Measurements from ENCODE around the gene ZSCAN31. TPM values are rescaled to one million over a fixed set of nuclear protein-coding genes. Genes with fewer than 3 reads are reported as not detected.

The ZSCAN31 gene
- total and polyA plus RNA-seq, 2 donors (not counting 3 experiments of a cell fraction or from before 2014, with no cell fraction given), result 12.9 to 23.0 TPM

DNA sequence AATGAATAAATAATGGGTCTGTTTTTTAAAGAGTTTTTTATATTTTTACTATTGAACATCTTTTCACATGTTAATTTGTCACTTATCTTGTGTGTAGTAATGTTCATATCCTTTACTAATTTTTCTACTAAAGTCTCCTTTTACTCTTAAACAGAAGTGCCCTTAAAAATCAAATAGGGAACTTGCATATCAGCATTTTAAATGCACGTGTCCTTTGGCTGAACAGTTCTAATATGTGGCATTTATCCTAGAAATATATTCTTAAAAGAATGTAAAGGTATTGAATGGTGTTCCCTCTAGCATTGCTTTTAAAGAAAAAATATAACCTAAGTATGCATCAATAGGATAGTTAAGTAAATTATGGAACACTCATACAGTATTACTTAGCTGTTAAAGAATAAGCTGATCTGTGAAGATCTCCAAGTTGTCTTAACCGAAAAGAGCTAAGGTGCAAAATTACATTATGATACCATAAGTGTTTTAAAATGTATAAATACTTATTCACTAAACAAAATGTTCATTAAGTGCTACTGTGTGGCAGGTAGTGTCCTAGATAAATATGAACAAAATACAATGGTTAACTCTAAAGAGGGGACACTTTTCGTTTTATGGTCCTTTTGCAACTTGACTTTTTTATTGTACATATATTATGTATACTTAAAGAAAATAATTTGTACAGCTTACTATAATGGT is 55.2 kb downstream of the ZSCAN31 start:
- intact Hi-C loops (cut with micrococcal nuclease), result loop anchor here (1.0 to 10.0 kb wide), 10 partner anchors 14 to 404 kb away; partner anchors contain the start of genes ZKSCAN3, ZKSCAN4, ZKSCAN8 and ZNF165
- dilution Hi-C loops (cut with MboI; ENCODE audit: extremely low pct_ligation_motif_present, low sequenced_read_pairs), result no loop called here

More for the DNA sequence above, 55.2 kb downstream of the ZSCAN31 start:
- H3K4me1 ChIP-seq (ENCODE audit: control insufficient read depth, extremely low read depth, insufficient read depth, low read length), result peaks cover 7% of the 10 kb centered on the region
- ChIA-PET POLR2A (interaction anchor here (0.5 to 2.1 kb wide), 4 partner anchors 13 to 89 kb away, joined by 3 to 7 read pairs (median 6); partner anchors contain the start of genes ZSCAN26 and ZSCAN31), CTCF (interaction anchor here (0.9 to 1.8 kb wide), 8 partner anchors 11 to 162 kb away, joined by 3 to 19 read pairs (median 4); partner anchors contain the start of genes ZKSCAN8, ZSCAN23 and ZSCAN26)
- H3K9ac ChIP-seq (replicated peaks; ENCODE audit: extremely low read depth, insufficient read depth, low read length), result peak overlapping the region; percentile 82
- H3K27me3 ChIP-seq (ENCODE audit: control insufficient read depth in 2 of 2, insufficient read depth in 2 of 2, low read length in 2 of 2), result no peaks in the 10 kb centered on the region
- FAIRE-seq (no peak), DNase-seq (ENCODE audit: low read depth, low spot score) (no peak)
- peak overlapping the region; percentile 46 for H3K27ac ChIP-seq (ENCODE audit: insufficient read depth, low read depth, low read length)
- peak overlapping the region; percentile 68 to 96 (median 93) for H3K4me3 ChIP-seq (replicated peaks in 1 of 3; ENCODE audit: insufficient read depth in 1 of 3, low read depth in 1 of 3, low read length in 3 of 3)
- H2AFZ ChIP-seq (ENCODE audit: low read depth, low read length), result peak overlapping the region; percentile 91
- no peaks in the 10 kb centered on the region for H4K20me1 ChIP-seq (replicated peaks; ENCODE audit: control insufficient read depth, extremely low read depth, insufficient read depth, low read length)
- peaks cover 5 to 12% of the 10 kb centered on the region in 2 experiments for H3K36me3 ChIP-seq (ENCODE audit: control insufficient read depth in 2 of 2, extremely low read depth in 1 of 2, insufficient read depth in 2 of 2, low read length in 2 of 2)
- BruUV-seq (replicated peaks), result no TSS peak
- H3K4me2 ChIP-seq (ENCODE audit: insufficient read depth, low read length), result peak overlapping the region; percentile 96
- no peaks in the 10 kb centered on the region for H3K9me1 ChIP-seq (replicated peaks; ENCODE audit: control insufficient read depth, extremely low read depth, insufficient read depth, low read length)
- no peaks in the 10 kb centered on the region for H3K9me3 ChIP-seq (replicated peaks; ENCODE audit: control insufficient read depth, insufficient read depth, low read length)
- TF ChIP-seq MYC (IDR thresholded peaks at IDR 0.05; ENCODE audit: low read depth, low read length) (no peak), JUN (IDR thresholded peaks at IDR 0.05; ENCODE audit: borderline replicate concordance, insufficient read depth, insufficient read length, low read depth) (no peak), EZH2 (IDR thresholded peaks at IDR 0.05; ENCODE audit: borderline replicate concordance, low read depth, low read length, severe bottlenecking) (no peak), GATA2 (IDR thresholded peaks at IDR 0.05; ENCODE audit: insufficient read depth, insufficient read length, low read depth, low read length) (no peak), POLR2AphosphoS5 (IDR thresholded peaks at IDR 0.05; ENCODE audit: insufficient read depth, low read depth, low read length) (no peak), FOS (IDR thresholded peaks at IDR 0.05; ENCODE audit: borderline replicate concordance, insufficient read depth, low read length) (no peak), POLR2A (IDR thresholded peaks at IDR 0.05; ENCODE audit: low read depth, low read length) (no peak), MAX (IDR thresholded peaks at IDR 0.05; ENCODE audit: insufficient read depth, insufficient read length) (no peak)
- TF ChIP-seq, protein P1, sequence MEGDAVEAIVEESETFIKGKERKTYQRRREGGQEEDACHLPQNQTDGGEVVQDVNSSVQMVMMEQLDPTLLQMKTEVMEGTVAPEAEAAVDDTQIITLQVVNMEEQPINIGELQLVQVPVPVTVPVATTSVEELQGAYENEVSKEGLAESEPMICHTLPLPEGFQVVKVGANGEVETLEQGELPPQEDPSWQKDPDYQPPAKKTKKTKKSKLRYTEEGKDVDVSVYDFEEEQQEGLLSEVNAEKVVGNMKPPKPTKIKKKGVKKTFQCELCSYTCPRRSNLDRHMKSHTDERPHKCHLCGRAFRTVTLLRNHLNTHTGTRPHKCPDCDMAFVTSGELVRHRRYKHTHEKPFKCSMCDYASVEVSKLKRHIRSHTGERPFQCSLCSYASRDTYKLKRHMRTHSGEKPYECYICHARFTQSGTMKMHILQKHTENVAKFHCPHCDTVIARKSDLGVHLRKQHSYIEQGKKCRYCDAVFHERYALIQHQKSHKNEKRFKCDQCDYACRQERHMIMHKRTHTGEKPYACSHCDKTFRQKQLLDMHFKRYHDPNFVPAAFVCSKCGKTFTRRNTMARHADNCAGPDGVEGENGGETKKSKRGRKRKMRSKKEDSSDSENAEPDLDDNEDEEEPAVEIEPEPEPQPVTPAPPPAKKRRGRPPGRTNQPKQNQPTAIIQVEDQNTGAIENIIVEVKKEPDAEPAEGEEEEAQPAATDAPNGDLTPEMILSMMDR (IDR thresholded peaks at IDR 0.05; ENCODE audit: extremely low read depth in 1 of 2, insufficient read depth in 1 of 2, low read depth in 1 of 2, low read length in 2 of 2), result no peak
- peaks cover 16% of the 10 kb centered on the region for H3K79me2 ChIP-seq (ENCODE audit: control insufficient read depth, insufficient read depth, low read length)
